Coronary artery (tissue), 2 donors: Measurements from ENCODE around the gene FAM210A.

Source experiments
- DNase-seq: peaks from one replicate; pipeline ENCODE4 v3.0.0-alpha.2; 2017; ENCODE audit warnings: low spot score
- H3K27ac ChIP-seq, 2 donors: fragments of 200-600 bp; sonication (generic); one replicate each; pipeline ENCODE4 v1.5.1; 2016 to 2019
- H3K4me3 ChIP-seq: fragments of 200-600 bp; sonication (generic); 2 replicates; pipeline ENCODE4 v1.5.1; 2016; ENCODE audit warnings: mild to moderate bottlenecking, moderate library complexity
- CTCF ChIP-seq: fragments of 200-600 bp; sonication (generic); IDR thresholded peaks from one replicate; pipeline ENCODE4 v1.5.1; 2019; ENCODE audit warnings: antibody characterized with exemption

Gene FAM210A

GRCh38 chr18:13625843-13626543 lies 100.4 kb downstream of the FAM210A start:
- no peak for TF ChIP-seq CTCF
- H3K4me3 ChIP-seq = no peak overlapping the region
- no peak overlapping the region for H3K27ac ChIP-seq
- DNase-seq = no peak

GRCh38 chr18:13625355-13625754 lies 101.0 kb downstream of the FAM210A start:
- DNase-seq = no peak
- Histone ChIP-seq H3K4me3 (no peak overlapping the region), H3K27ac (no peak overlapping the region)
- TF ChIP-seq CTCF = no peak

GRCh38 chr18:13624563-13625237 lies 101.7 kb downstream of the FAM210A start:
- H3K4me3 ChIP-seq = no peak overlapping the region
- TF ChIP-seq CTCF = no peak
- H3K27ac ChIP-seq = no peak overlapping the region
- DNase-seq = no peak

- H3K4me3 ChIP-seq = no peak overlapping the region
- no peak for DNase-seq
- H3K27ac ChIP-seq = no peak overlapping the region
- TF ChIP-seq CTCF = no peak
Measured at GRCh38 chr18:13623871-13624270, 102.5 kb downstream of the FAM210A start.

- H3K27ac ChIP-seq = no peak overlapping the region
- no peak overlapping the region for H3K4me3 ChIP-seq
- no peak for DNase-seq
- TF ChIP-seq CTCF = no peak
Measured at GRCh38 chr18:13623348-13623747, 103.0 kb downstream of the FAM210A start.

- TF ChIP-seq CTCF = no peak
- no peak for DNase-seq
- H3K4me3 ChIP-seq = no peak overlapping the region
- no peak overlapping the region for H3K27ac ChIP-seq
Measured at GRCh38 chr18:13622751-13623150, 103.6 kb downstream of the FAM210A start.
